Measurements from ENCODE around the gene VRK3. TPM values are rescaled to one million over a fixed set of nuclear protein-coding genes. Genes with fewer than 3 reads are reported as not detected.

Gene VRK3
- total RNA-seq, 1 donor, result 28.5 TPM

GRCh38 chr19:50046649-50047503 is 21.7 kb upstream of the VRK3 start:
- DNase-seq (ENCODE audit: low read depth), result peak; percentile 21
- H3K4me3 ChIP-seq (ENCODE audit: low read depth, low read length), result no peak overlapping the region
- TF ChIP-seq CTCF (IDR thresholded peaks at IDR 0.05; ENCODE audit: insufficient read depth, low read depth, low read length), result peak; percentile 48

DNA sequence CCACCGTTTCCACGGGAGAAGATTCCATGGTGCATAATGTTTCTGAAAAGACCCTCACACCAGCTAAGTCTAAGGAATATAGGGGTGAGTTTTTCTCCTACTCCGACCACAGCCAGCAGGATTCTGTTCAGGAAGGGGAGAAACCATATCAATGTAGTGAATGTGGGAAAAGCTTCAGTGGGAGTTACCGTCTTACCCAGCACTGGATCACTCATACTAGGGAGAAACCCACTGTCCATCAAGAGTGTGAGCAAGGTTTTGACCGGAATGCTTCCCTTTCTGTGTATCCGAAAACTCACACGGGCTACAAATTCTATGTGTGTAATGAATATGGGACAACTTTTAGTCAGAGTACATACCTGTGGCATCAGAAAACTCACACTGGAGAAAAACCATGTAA is 19.8 kb upstream of the VRK3 start:
- DNase-seq (ENCODE audit: low read depth), result no peak
- H3K4me3 ChIP-seq (ENCODE audit: low read depth, low read length), result no peak overlapping the region
- no peak for TF ChIP-seq CTCF (IDR thresholded peaks at IDR 0.05; ENCODE audit: insufficient read depth, low read depth, low read length)

DNA sequence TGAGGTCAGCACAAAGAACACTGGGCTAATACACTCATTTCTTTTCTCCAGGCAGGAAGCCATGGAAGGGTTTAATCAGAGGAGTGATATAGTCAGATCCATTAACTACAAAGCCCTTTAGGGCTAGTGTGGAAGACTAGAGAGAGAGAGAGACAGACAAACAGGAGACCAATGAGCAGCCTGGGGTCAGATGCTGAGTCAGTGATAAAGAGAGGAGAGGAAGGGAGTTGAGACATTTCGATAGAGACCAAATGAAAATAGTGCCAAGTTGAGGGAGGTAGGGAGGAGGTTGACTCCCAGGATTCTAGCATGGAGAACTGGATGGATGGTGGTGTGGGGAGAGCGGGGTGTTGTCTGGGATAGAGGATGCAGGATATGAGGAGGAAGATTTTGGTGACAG is 18.8 kb upstream of the VRK3 start:
- TF ChIP-seq CTCF (IDR thresholded peaks at IDR 0.05; ENCODE audit: insufficient read depth, low read depth, low read length), result no peak
- H3K4me3 ChIP-seq (ENCODE audit: low read depth, low read length), result no peak overlapping the region
- DNase-seq (ENCODE audit: low read depth), result no peak

DNA sequence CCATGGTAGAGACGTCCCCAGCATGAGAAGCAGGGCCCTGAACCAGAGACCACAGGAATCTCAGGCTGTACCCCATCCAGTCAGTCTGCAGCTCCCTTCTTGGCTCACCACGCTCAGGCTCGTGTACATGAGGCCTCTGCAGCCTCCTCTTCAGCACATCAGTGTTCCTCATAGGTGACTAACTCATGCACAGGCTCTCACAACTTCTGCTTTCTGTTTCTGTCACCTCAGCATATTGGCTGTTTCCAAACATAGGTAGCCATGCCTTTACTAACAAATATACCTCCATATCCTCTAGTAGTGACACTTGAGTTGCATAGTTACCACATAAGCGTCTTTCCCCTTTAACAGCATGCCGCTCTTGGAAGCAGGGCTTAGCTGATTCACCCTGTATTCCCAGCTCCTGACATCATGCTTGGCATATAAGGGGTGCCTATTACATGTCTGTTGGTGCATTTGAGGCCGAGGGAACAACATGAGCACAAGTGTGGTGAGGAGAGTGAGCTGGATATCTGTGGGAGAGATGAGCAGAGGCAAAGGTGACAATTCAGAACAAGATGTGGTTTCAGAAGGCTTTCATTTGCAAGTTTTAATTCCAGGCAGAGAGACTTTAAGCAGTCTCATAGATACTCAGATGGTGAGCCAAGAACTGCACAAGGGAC is 17.3 kb upstream of the VRK3 start:
- no peak overlapping the region for H3K4me3 ChIP-seq (ENCODE audit: low read depth, low read length)
- no peak for TF ChIP-seq CTCF (IDR thresholded peaks at IDR 0.05; ENCODE audit: insufficient read depth, low read depth, low read length)
- DNase-seq (ENCODE audit: low read depth), result no peak

DNA sequence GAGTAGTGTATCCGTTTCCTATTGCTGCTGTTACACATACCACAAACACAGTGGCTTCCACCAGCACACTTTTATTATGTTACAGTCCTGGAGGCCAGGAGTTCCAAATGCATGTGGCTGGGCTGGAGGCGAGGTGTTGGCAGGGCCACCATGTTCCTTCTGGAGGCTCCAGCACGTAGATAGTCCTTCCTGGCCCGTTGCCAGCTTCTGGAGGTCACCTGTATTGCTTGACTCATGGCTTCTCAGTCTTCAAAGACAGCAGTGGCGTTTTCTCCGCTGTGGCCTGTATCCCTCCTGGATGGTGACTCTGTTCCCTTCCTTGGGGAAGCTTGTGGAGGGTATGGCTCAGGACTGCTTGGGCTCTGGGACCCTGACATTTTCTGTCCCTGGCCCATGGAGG is 15.8 kb upstream of the VRK3 start:
- no peak for TF ChIP-seq CTCF (IDR thresholded peaks at IDR 0.05; ENCODE audit: insufficient read depth, low read depth, low read length)
- DNase-seq (ENCODE audit: low read depth), result no peak

GRCh38 chr19:50039968-50040367 is 14.8 kb upstream of the VRK3 start:
- no peak for DNase-seq (ENCODE audit: low read depth)
- H3K4me3 ChIP-seq (ENCODE audit: low read depth, low read length), result no peak overlapping the region
- no peak for TF ChIP-seq CTCF (IDR thresholded peaks at IDR 0.05; ENCODE audit: insufficient read depth, low read depth, low read length)

More for the DNA sequence above, 15.8 kb upstream of the VRK3 start:
- H3K4me3 ChIP-seq (ENCODE audit: low read depth, low read length), result no peak overlapping the region
